NCI-H2029 treated with DMSO at 0.1 percent for 48 hours (cell line): Measurements from ENCODE around the gene GPC6.
"Not testable (repeated sequence)": the region's sequence is repeated elsewhere in the genome, so short reads cannot be mapped to it uniquely, and the experiment has no call there.

Experiments used
- DNase-seq: peaks from one replicate; lab custom pipeline; 2025; lab: John Stamatoyannopoulos, UW

GPC6 gene

GRCh38 chr13:93226623-93227279 is at the start of gene GPC6:
TSS of gene GPC6 (plus strand) at chr13:93226807.
- peak; percentile 99 for DNase-seq

GRCh38 chr13:93180356-93180969 is 46.1 kb upstream of the GPC6 start:
- DNase-seq, result no peak

GRCh38 chr13:93182406-93182805 is 44.2 kb upstream of the GPC6 start:
- no peak for DNase-seq

GRCh38 chr13:93183302-93183701 is 43.3 kb upstream of the GPC6 start:
- no peak for DNase-seq

- DNase-seq, result no peak
These were observed 36.6 kb upstream of the GPC6 start for GRCh38 chr13:93190006-93190405.

GRCh38 chr13:93193682-93194081 is 32.9 kb upstream of the GPC6 start:
- no peak for DNase-seq

- no peak for DNase-seq
These were observed 26.8 kb upstream of the GPC6 start for GRCh38 chr13:93199856-93200255.

- no peak for DNase-seq
These were observed 26.0 kb upstream of the GPC6 start for GRCh38 chr13:93200626-93201025.

GRCh38 chr13:93201992-93202558 is 24.5 kb upstream of the GPC6 start:
- DNase-seq, result no peak

GRCh38 chr13:93206778-93207392 is 19.7 kb upstream of the GPC6 start:
- DNase-seq, result not testable (repeated sequence)

GRCh38 chr13:93216122-93216521 is 10.5 kb upstream of the GPC6 start:
- DNase-seq, result no peak

GRCh38 chr13:93217721-93218261 is 8.8 kb upstream of the GPC6 start:
- no peak for DNase-seq

GRCh38 chr13:93218583-93218982 is 8.0 kb upstream of the GPC6 start:
- DNase-seq, result no peak

- DNase-seq, result no peak
These were observed 6.5 kb upstream of the GPC6 start for GRCh38 chr13:93220073-93220472.

GRCh38 chr13:93222976-93223375 is 3.6 kb upstream of the GPC6 start:
- DNase-seq, result no peak

- no peak for DNase-seq
These were observed 2.1 kb upstream of the GPC6 start for GRCh38 chr13:93224535-93224934.

GRCh38 chr13:93225610-93226009 is 997 bp upstream of the GPC6 start:
- no peak for DNase-seq

GRCh38 chr13:93226065-93226622 is 463 bp upstream of the GPC6 start:
- no peak for DNase-seq

- DNase-seq, result peak; percentile 86
These were observed 772 bp downstream of the GPC6 start for GRCh38 chr13:93227280-93227877.

- peak; percentile 89 for DNase-seq
These were observed 1.5 kb downstream of the GPC6 start for GRCh38 chr13:93227878-93228642.

GRCh38 chr13:93228643-93228937 is 2.0 kb downstream of the GPC6 start:
- DNase-seq, result no peak
